ENCODE data around the gene SEMA4C. TPM values are rescaled to one million over a fixed set of nuclear protein-coding genes. Genes with fewer than 3 reads are reported as not detected.

SEMA4C gene
- total RNA-seq, 4 donors from 2014 or later = 3.6 to 23.9 (median 17.4) TPM

- in situ Hi-C loops (cut with MboI; ENCODE audit: low pct_ligation_motif_present in 1 of 4, low pct_unique_long_range_greater_than_20kb in 1 of 4, low sequenced_read_pairs in 3 of 4) = no loop called here
- Histone ChIP-seq H3K27me3 (no peaks in the 10 kb centered on the region), H3K4me3 (no peak overlapping the region), H3K9me3 (no peaks in the 10 kb centered on the region), H3K27ac (peak overlapping the region; percentile 84 to 91 (median 86)), H3K4me1 (peaks cover 16 to 48% (median 35%) of the 10 kb centered on the region in 4 donors), H3K36me3 (no peaks in the 10 kb centered on the region)
- WGBS, 2 donors (ENCODE audit: low coverage in 1 of 2) = 65% methylated on average over 13 of the region's 13 CpGs; no CpG with 5 or more reads in 1 of the 2 donors
- DNase-seq = no peak
- TF ChIP-seq POLR2AphosphoS5 (IDR thresholded peaks at IDR 0.05) (no peak), POLR2A (IDR thresholded peaks at IDR 0.05) (no peak), EP300 (IDR thresholded peaks at IDR 0.05; ENCODE audit: low read depth) (no peak)
- TF ChIP-seq, protein P1, sequence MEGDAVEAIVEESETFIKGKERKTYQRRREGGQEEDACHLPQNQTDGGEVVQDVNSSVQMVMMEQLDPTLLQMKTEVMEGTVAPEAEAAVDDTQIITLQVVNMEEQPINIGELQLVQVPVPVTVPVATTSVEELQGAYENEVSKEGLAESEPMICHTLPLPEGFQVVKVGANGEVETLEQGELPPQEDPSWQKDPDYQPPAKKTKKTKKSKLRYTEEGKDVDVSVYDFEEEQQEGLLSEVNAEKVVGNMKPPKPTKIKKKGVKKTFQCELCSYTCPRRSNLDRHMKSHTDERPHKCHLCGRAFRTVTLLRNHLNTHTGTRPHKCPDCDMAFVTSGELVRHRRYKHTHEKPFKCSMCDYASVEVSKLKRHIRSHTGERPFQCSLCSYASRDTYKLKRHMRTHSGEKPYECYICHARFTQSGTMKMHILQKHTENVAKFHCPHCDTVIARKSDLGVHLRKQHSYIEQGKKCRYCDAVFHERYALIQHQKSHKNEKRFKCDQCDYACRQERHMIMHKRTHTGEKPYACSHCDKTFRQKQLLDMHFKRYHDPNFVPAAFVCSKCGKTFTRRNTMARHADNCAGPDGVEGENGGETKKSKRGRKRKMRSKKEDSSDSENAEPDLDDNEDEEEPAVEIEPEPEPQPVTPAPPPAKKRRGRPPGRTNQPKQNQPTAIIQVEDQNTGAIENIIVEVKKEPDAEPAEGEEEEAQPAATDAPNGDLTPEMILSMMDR (IDR thresholded peaks at IDR 0.05) = no peak
- intact Hi-C loops (cut with DNase I; ENCODE audit: low total_unique reads) = loop anchor here (1.0 to 5.0 kb wide), 2 partner anchors 37 to 46 kb away; no protein-coding TSS in a partner anchor
Observed at GRCh38 chr2:96906729-96907114, 36.8 kb upstream of the SEMA4C start.

DNA sequence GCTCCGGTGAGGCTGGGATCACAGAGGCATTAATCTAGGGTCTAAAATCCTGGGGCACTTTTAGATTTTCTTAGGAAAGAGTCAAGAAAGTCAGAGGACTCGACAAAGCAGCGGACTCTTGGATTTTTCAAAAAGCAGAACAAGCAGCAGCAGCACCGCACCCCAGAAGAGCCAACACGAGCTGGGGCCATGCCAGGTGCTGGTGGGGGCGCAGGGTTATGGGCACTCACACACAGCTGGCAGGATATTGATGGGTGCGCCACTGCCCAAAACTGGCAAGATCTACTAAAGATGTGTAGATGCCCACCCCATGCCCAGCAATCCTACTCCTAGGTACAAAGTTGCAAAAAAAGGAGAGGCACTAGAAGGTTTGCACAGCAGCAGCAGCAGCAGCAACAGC is 33.9 kb upstream of the SEMA4C start:
- TF ChIP-seq, protein P1 (IDR thresholded peaks at IDR 0.05) = no peak
- TF ChIP-seq POLR2AphosphoS5 (IDR thresholded peaks at IDR 0.05) (no peak), POLR2A (IDR thresholded peaks at IDR 0.05) (no peak), EP300 (IDR thresholded peaks at IDR 0.05; ENCODE audit: low read depth) (no peak)
- no peaks in the 10 kb centered on the region for H3K27me3 ChIP-seq
- WGBS, 2 donors (ENCODE audit: low coverage in 1 of 2) = 63 to 67% methylated on average over 3 to 7 of the region's 7 CpGs
- no peak for DNase-seq
- no peaks in the 10 kb centered on the region for H3K9me3 ChIP-seq
- H3K27ac ChIP-seq = peak overlapping the region; percentile 7 to 86 (median 60)
- peaks cover 16 to 47% (median 35%) of the 10 kb centered on the region in 4 donors for H3K4me1 ChIP-seq
- in situ Hi-C loops (cut with MboI; ENCODE audit: low pct_ligation_motif_present in 1 of 4, low pct_unique_long_range_greater_than_20kb in 1 of 4, low sequenced_read_pairs in 3 of 4) (no loop called here), intact Hi-C loops (cut with DNase I; ENCODE audit: low total_unique reads) (no loop called here)
- no peak overlapping the region for H3K4me3 ChIP-seq
- H3K36me3 ChIP-seq = no peaks in the 10 kb centered on the region

DNA sequence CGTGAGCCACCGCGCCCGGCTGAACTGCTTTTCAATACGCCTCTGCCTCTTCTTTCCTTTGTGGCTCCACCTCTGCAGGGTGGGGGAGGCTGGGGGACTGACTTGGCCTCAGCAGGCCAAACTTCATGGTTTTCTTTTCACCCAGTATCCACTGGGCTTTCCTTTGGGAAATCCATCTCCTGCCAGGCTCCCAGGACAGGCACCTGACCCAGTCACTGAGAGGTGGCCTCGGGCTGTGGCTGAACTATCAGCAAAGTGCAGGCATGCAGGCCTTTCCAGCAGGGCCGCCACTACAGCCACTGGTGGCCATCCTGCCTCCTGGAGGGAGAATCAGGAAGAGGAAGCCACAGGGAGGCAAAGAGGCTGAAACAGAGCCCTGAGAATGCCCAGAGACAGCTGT is 33.4 kb upstream of the SEMA4C start:
- Histone ChIP-seq H3K27ac (peak overlapping the region; percentile 7 to 86 (median 60)), H3K36me3 (no peaks in the 10 kb centered on the region), H3K4me1 (peaks cover 14 to 42% (median 37%) of the 10 kb centered on the region in 4 donors), H3K27me3 (no peaks in the 10 kb centered on the region), H3K4me3 (no peak overlapping the region), H3K9me3 (no peaks in the 10 kb centered on the region)
- in situ Hi-C loops (cut with MboI; ENCODE audit: low pct_ligation_motif_present in 1 of 4, low pct_unique_long_range_greater_than_20kb in 1 of 4, low sequenced_read_pairs in 3 of 4) (no loop called here), intact Hi-C loops (cut with DNase I; ENCODE audit: low total_unique reads) (no loop called here)
- DNase-seq = no peak
- 88% methylated on average over 7 of the region's 7 CpGs; no CpG with 5 or more reads in 1 of the 2 donors for WGBS, 2 donors (ENCODE audit: low coverage in 1 of 2)
- TF ChIP-seq POLR2A (IDR thresholded peaks at IDR 0.05) (no peak), POLR2AphosphoS5 (IDR thresholded peaks at IDR 0.05) (no peak), EP300 (IDR thresholded peaks at IDR 0.05; ENCODE audit: low read depth) (no peak)
- TF ChIP-seq, protein P1 (IDR thresholded peaks at IDR 0.05) = no peak

DNA sequence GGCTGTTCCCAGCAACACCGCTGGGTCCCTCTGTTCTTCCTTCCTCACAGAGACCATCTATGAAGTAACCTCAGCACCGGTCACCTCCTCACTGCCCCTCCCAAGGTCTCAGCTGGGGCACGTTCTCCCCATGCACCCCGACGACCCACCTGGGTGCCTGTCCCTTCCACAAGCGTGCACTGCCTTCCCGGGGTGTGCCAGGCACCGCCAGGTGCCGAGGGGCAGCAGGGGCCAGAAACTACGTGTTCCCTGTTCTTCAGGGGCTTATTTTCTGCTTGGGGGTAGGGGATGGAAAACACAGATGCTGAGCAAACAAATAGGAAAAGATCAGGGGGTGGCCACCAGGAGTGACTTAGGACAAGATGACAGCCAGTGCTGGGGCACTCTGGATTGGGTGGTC is 30.4 kb upstream of the SEMA4C start:
- WGBS, 2 donors (ENCODE audit: low coverage in 1 of 2) = 87 to 100% methylated on average over 1 to 10 of the region's 10 CpGs
- intact Hi-C loops (cut with DNase I; ENCODE audit: low total_unique reads) = no loop called here
- in situ Hi-C loops (cut with MboI; ENCODE audit: low pct_ligation_motif_present in 1 of 4, low pct_unique_long_range_greater_than_20kb in 1 of 4, low sequenced_read_pairs in 3 of 4) = no loop called here

More for the DNA sequence above, 30.4 kb upstream of the SEMA4C start:
- no peak for DNase-seq
- H3K27ac ChIP-seq = no peak overlapping the region
- H3K4me1 ChIP-seq = peaks cover 12 to 32% (median 24%) of the 10 kb centered on the region in 4 donors
- no peaks in the 10 kb centered on the region for H3K27me3 ChIP-seq
- H3K4me3 ChIP-seq = no peak overlapping the region
- no peaks in the 10 kb centered on the region for H3K9me3 ChIP-seq
- TF ChIP-seq EP300 (IDR thresholded peaks at IDR 0.05; ENCODE audit: low read depth) (no peak), POLR2AphosphoS5 (IDR thresholded peaks at IDR 0.05) (no peak), POLR2A (IDR thresholded peaks at IDR 0.05) (no peak)
- TF ChIP-seq, protein P1 (IDR thresholded peaks at IDR 0.05) = no peak
- H3K36me3 ChIP-seq = no peaks in the 10 kb centered on the region

All from transverse colon (tissue), 4 donors.